Loucy (cell line): Measurements from ENCODE around the gene SLC26A9.

Experiments
- EZH2phosphoT487 ChIP-seq: fragments of 200-600 bp; IDR thresholded peaks from 2 replicates; pipeline ENCODE4 v1.6.1; 2018; ENCODE audit warnings: antibody characterized with exemption, mild to moderate bottlenecking, moderate library complexity, borderline replicate concordance
- TF ChIP-seq, protein P1 (sequence below): fragments of 200-600 bp; sonication (generic); conservative IDR thresholded peaks from 2 replicates; pipeline ENCODE4 v1.5.1; 2014; ENCODE audit warnings: mild to moderate bottlenecking, antibody characterized with exemption, low read length

DNA sequence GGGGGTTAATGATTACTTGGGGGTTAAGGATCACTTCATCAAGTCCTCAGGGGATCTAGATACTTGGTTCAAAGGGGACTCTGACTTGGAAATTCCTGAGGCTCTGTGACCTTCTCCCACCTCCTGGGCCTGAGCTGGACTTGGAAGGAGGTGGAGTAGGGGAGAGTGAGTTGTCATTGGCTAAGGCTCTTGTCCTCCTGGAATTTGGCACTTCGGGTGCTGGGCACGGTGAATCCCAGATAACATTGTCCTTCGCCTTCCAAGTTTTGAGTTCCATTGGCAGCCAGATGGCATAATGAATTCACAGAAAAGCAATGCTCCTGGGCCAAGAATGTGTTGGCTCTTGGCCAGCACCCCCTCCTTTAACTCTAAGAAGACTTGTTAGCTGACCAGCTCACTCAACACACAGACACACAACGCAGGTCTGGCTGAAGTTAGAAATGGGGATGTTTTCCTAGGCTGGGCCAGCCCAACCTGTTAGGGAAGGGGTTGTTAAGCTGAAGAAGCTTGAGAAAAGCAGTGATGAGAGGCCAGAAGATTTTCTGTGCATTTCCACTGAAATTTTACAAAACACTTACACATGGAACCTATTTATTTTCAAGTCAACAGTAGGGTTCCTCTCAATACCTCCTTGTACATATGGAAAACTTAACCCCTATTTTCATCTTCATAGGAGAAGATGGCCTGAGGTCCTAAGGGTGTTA is 29.7 kb downstream of the SLC26A9 start:
- TF ChIP-seq, protein P1, sequence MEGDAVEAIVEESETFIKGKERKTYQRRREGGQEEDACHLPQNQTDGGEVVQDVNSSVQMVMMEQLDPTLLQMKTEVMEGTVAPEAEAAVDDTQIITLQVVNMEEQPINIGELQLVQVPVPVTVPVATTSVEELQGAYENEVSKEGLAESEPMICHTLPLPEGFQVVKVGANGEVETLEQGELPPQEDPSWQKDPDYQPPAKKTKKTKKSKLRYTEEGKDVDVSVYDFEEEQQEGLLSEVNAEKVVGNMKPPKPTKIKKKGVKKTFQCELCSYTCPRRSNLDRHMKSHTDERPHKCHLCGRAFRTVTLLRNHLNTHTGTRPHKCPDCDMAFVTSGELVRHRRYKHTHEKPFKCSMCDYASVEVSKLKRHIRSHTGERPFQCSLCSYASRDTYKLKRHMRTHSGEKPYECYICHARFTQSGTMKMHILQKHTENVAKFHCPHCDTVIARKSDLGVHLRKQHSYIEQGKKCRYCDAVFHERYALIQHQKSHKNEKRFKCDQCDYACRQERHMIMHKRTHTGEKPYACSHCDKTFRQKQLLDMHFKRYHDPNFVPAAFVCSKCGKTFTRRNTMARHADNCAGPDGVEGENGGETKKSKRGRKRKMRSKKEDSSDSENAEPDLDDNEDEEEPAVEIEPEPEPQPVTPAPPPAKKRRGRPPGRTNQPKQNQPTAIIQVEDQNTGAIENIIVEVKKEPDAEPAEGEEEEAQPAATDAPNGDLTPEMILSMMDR, result no peak
- no peak for TF ChIP-seq EZH2phosphoT487
